Measurements from ENCODE around the gene OPRPN. TPM values are rescaled to one million over a fixed set of nuclear protein-coding genes. Genes with fewer than 3 reads are reported as not detected.

The OPRPN gene
- total and polyA plus RNA-seq, 2 of the 8 experiments (the other 6 are each of a cell fraction or from before 2014, with no cell fraction given) = not detected

DNA sequence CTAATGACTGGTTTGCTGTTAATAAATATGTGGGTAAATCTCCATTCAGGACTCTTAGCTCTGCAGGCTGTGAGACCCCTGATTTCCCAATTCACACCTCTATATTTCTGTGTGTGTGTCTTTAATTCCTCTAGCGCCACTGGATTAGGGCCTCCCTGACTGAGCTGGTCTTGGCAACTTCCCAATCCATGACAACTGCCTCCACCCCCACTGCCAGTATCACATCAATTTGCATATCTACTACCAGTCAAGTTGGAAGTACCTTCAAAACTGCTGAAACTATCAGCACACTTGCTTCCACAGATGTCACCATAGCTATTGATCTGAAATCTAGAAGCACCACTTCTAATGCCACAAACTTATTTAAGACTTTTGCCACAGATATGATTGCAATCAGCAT is 27.6 kb downstream of the OPRPN start:
- H3K23me2 ChIP-seq (ENCODE audit: low read depth, low read length) = no peaks in the 10 kb centered on the region
- no peak overlapping the region for H3K4ac ChIP-seq (replicated peaks; ENCODE audit: insufficient read length, low read depth, low read length)
- H3K9ac ChIP-seq (replicated peaks in 1 of 4; ENCODE audit: extremely low read depth in 1 of 4, low read depth in 3 of 4, low read length in 3 of 4) = no peak overlapping the region
- CTCF ChIA-PET (ENCODE audit: partially characterized antibody) = no interaction called here
- no peak overlapping the region for H3K18ac ChIP-seq (ENCODE audit: extremely low read depth, low read length)
- H3K27me3 ChIP-seq (replicated peaks in 1 of 4; ENCODE audit: control insufficient read depth in 3 of 4, extremely low read depth in 1 of 4, insufficient read depth in 3 of 4, low read length in 3 of 4) = no peaks in the 10 kb centered on the region
- no peak overlapping the region for H2BK15ac ChIP-seq (ENCODE audit: low read length)
- no peaks in the 10 kb centered on the region for H3K79me1 ChIP-seq (ENCODE audit: low read depth, low read length)
- H3K4me3 ChIP-seq (ENCODE audit: extremely low read depth in 1 of 4, insufficient read depth in 2 of 4, low read depth in 3 of 4, low read length in 4 of 4) = no peak overlapping the region
- no peaks in the 10 kb centered on the region for H3K79me2 ChIP-seq (ENCODE audit: control insufficient read depth in 1 of 2, insufficient read depth in 2 of 2, low read length in 2 of 2)
- no peak overlapping the region for H3K4me2 ChIP-seq (ENCODE audit: insufficient read depth in 1 of 2, low read depth in 2 of 2, low read length in 2 of 2)
- DNase-seq (ENCODE audit: low read depth in 1 of 2, low spot score in 2 of 2) (no peak), FAIRE-seq (no peak)
- POLR2A ChIA-PET (ENCODE audit: partially characterized antibody) = no interaction called here
- no peak overlapping the region for H4K5ac ChIP-seq (ENCODE audit: insufficient read length, low read depth, low read length)
- H2BK5ac ChIP-seq (ENCODE audit: low read depth, low read length) = no peak overlapping the region
- H2AFZ ChIP-seq (ENCODE audit: low read length) = no peak overlapping the region
- no peak overlapping the region for H2BK12ac ChIP-seq (ENCODE audit: low read depth, low read length)
- no peak overlapping the region for H3K14ac ChIP-seq (ENCODE audit: insufficient read length)
- H3K36me3 ChIP-seq (ENCODE audit: control insufficient read depth in 2 of 4, insufficient read depth in 4 of 4, low read length in 3 of 4) = no peaks in the 10 kb centered on the region
- no peaks in the 10 kb centered on the region for H3K4me1 ChIP-seq (replicated peaks in 1 of 4; ENCODE audit: control insufficient read depth in 3 of 4, insufficient read depth in 4 of 4, low read length in 3 of 4)
- H4K91ac ChIP-seq (replicated peaks; ENCODE audit: insufficient read length, low read length) = no peak overlapping the region
- H2BK120ac ChIP-seq (replicated peaks; ENCODE audit: low read depth, low read length) = no peak overlapping the region
- no peak overlapping the region for H3K23ac ChIP-seq (ENCODE audit: insufficient read length)
- no peak overlapping the region for H4K8ac ChIP-seq (ENCODE audit: extremely low read depth, insufficient read depth, low read length)
- H2BK20ac ChIP-seq (ENCODE audit: low read length) = no peak overlapping the region
- no peaks in the 10 kb centered on the region for H4K20me1 ChIP-seq (replicated peaks in 1 of 2; ENCODE audit: control insufficient read depth in 1 of 2, insufficient read depth in 2 of 2, low read length in 2 of 2)
- no peak overlapping the region for H2AK5ac ChIP-seq (ENCODE audit: low read depth, low read length)
- 100% methylated on average over 1 of the region's 1 CpG; no CpG with 5 or more reads in 1 of the 2 experiments for WGBS, 2 experiments (ENCODE audit: extremely low coverage in 1 of 2, insufficient coverage in 1 of 2, insufficient read length in 1 of 2, insufficient replicate concordance in 2 of 2, low coverage in 1 of 2, low lambda C conversion rate in 2 of 2, missing lambda C conversion rate in 1 of 2)
- H3K27ac ChIP-seq (ENCODE audit: low read depth, low read length) = no peak overlapping the region
- no peak for TF ChIP-seq JUND (IDR thresholded peaks at IDR 0.05; ENCODE audit: low read length)
- TF ChIP-seq BACH1 (IDR thresholded peaks at IDR 0.05; ENCODE audit: low read length) = no peak
- TF ChIP-seq RXRA (IDR thresholded peaks at IDR 0.05; ENCODE audit: insufficient read depth, low read depth, low read length) = no peak
- peaks cover 9 to 12% of the 10 kb centered on the region in 2 experiments; a peak in 2 of 4 replicates for H3K9me3 ChIP-seq (ENCODE audit: insufficient read depth in 2 of 2, low read depth in 1 of 2, low read length in 1 of 2)
- no peak overlapping the region for H3K56ac ChIP-seq (replicated peaks; ENCODE audit: insufficient read length, low read depth, low read length)
